H1 (cell line): ENCODE results near the gene CYB561.

Experiments used
- GABPA ChIP-seq: IDR thresholded peaks from 2 replicates; pipeline ENCODE4 v1.6.1; 2011; ENCODE audit warnings: mild to moderate bottlenecking, low read length, moderate library complexity, borderline replicate concordance; ENCODE audit not compliant: insufficient read depth
- JUND ChIP-seq: IDR thresholded peaks from 2 replicates; pipeline ENCODE4 v1.6.1; 2011; ENCODE audit warnings: mild to moderate bottlenecking, improper control_type of control experiment, low read length
- MAFK ChIP-seq: IDR thresholded peaks from 2 replicates; pipeline ENCODE4 v1.6.1; 2012; ENCODE audit warnings: low read depth, mild to moderate bottlenecking, improper control_type of control experiment, low read length
- RNF2 ChIP-seq: fragments of 200-900, 300-1000 bp; sonication (generic); IDR thresholded peaks from 2 replicates; pipeline ENCODE4 v1.7.1; 2016; ENCODE audit warnings: borderline replicate concordance, low read depth, mild to moderate bottlenecking, antibody characterized with exemption, low read length; ENCODE audit not compliant: poor library complexity, severe bottlenecking; ENCODE audit errors: missing control alignments
- TCF12 ChIP-seq: IDR thresholded peaks from 2 replicates; pipeline ENCODE4 v1.6.1; 2011; ENCODE audit warnings: low read depth, mild to moderate bottlenecking, low read length

GRCh38 chr17:63443053-63443452, 3.1 kb downstream of the CYB561 start:
- TF ChIP-seq GABPA, result no peak
- no peak for TF ChIP-seq TCF12
- TF ChIP-seq JUND, result no peak
- no peak for TF ChIP-seq RNF2
- TF ChIP-seq MAFK, result no peak
